Left lobe of liver (tissue), 2 donors: ENCODE measurements around the gene BIN2. TPM values are rescaled to one million over a fixed set of nuclear protein-coding genes. Genes with fewer than 3 reads are reported as not detected.

Experiments used
- ATAC-seq: fragments of 200-7000 bp; cut with Tn5 transposase; one replicate; pipeline ENCODE4 v1.9.1; 2020; ENCODE audit warnings: mild to moderate bottlenecking, moderate library complexity
- DNase-seq: peaks from one replicate; pipeline ENCODE4 v3.0.0-alpha.2; 2020; ENCODE audit warnings: low spot score
- total RNA-seq: library from RNA; stranded (reverse); gene quantifications from one replicate; pipeline ENCODE4 v1.2.1, GENCODE V29; 2021
- donor health status: DM: no; HTN: no; CAD: no; lungs with moderate emphysema.
- donor health status: DM: no; HTN: yes; CAD: no.

BIN2 gene
- 2.7 TPM for total RNA-seq

DNA sequence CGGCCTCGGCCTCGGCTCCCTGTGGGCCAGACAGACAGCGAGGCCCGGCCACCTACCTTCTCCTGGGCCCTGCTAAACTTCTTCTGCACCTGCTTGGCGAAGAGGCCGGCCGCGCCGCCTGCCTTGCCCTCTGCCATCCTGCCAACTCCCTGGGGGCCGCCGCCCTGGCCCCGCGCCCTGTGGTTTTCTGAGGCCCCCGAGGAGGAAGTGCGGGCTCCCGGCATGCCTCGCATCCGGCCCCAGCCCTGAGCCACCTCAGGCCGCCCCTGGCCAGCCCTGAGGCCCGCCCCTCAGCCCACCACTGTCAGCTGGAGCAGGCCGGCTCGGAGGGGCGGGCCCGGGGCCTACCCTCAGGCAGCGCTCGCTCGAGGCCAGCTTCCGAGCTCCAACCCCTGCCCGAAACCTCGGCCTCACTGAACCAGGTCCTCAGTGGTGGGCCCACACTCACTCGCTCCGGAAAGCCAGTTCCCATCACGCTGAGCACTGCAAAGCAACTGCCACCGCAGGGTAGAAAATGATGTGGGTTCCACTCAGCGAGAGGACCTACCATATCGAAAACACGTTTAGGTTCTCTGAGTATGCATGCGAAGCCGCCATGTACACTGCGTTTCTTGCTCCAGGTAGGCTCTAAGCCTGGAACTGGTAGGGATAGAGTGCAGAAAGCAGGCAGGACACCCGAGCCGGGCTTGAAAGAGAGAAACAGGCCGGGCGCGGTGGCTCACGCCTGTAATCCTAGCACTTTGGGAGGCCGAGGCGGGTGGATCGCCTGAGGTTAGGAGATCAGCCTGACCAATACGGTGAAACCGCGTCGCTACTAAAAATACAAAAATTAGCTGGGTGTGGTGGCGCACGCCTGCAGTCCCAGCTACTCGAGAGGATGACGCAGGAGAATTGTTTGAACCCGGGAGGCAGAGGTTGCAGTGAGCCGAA is at the start of gene BIN2:
TSS of gene BIN2 (minus strand) at position 209 of the 930 bp plus-strand sequence. CDS start at position 137, 72 bp downstream.
- ATAC-seq (peak; percentile 63), DNase-seq (peak; percentile 57)

GRCh38 chr12:51373187-51373586 is 49.2 kb upstream of the BIN2 start:
- ATAC-seq (no peak), DNase-seq (no peak)

- peak; percentile 58 for ATAC-seq
- no peak for DNase-seq
These were observed 48.0 kb upstream of the BIN2 start for GRCh38 chr12:51372021-51372420.

DNA sequence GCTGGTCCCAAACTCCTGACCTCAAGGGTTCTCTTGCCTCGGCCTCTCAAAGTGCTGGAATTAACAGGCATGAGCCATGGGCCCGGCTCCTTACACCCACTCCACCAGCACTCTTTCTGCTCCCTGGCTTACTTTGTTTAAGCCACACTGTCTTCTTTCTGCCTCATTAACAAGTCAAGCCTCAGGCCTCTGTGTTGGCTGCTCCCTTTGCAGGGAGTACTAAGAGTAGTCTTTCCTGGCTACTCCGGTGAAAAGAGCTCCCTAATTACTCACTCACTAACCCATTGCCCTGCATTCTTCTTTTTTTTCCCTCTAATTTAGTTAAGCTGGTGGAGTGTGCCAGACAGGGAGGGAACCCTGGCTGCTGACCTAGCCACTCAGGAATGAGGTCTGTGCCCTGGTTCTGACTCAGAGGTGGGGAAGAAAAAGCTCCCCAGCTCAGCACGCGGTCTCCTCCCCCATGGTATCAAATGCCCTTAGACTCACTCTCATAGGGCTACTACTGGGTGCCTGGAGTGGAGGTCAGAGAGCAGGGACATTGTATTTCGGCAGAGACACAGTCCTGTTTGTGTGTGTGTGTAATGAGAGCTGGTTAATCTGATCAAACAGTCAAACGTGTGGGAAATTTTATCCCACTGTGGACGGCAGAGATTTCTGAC is 47.5 kb upstream of the BIN2 start:
- DNase-seq (peak; percentile 93), ATAC-seq (peak; percentile 96)

- ATAC-seq (no peak), DNase-seq (no peak)
These were observed 46.7 kb upstream of the BIN2 start for GRCh38 chr12:51370667-51371066.

- no peak for DNase-seq
- no peak for ATAC-seq
These were observed 45.6 kb upstream of the BIN2 start for GRCh38 chr12:51369581-51369980.

DNA sequence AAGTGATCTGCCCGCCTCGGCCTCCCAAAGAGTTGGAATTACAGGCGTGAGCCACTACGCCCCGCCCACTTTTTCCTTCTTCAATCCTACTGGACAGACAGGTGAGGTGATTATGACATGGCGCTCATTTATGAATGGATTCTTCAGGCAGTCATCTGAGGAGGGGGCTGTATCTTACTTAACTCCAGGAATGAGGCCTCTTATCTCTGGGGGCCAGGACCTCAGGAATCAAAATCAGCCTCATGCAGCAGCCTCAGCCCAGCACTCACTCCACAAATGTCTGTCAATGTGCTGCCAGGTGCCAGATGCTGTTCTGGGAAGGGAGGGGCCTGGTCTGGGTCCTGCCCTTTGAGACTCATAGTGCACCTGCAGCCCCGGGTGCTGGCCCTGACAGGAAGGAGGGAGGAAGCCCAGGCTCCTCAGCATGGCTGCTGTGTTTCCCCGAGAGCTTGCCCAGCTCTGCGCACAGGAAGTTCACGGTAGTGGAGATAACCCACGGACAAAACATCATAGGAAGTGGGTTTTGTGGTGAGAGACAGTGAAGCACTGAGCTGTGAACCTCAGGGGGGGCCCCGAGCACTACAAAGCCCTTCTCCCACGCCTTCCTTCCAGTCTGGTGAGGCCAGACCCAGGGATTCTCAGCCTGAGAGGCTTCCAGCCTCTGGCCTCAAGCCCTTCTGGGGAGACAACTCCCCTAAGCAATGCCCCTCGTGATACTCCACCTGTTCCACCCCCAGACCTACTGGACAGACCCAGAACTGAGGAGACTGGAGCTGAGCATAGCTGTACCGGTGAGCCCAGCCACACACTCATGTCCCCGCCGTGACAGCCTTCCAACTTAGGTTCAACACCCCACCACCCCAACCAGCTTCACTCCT is 44.9 kb upstream of the BIN2 start:
- ATAC-seq (no peak), DNase-seq (peak; percentile 51)

DNA sequence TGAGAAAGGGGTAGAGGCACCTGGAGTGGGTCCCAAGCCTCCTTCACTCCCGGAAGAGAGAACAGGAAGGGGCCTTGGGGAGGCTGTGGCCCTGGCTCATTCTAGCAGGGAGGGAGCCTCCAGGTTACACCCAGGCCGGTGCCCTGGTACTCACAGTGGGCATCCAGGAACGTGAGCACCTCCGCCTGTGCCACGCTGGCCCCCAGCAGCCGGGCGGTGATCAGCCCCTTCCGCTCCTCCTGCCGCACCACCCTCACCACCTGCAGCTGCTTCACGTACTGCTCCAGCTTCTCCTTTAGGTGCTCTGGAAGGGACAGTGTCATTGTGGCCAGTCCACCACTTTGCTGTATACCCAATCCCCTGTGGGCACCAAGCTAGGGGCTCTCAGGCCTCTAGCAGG is 41.3 kb upstream of the BIN2 start:
- DNase-seq (no peak), ATAC-seq (no peak)

DNA sequence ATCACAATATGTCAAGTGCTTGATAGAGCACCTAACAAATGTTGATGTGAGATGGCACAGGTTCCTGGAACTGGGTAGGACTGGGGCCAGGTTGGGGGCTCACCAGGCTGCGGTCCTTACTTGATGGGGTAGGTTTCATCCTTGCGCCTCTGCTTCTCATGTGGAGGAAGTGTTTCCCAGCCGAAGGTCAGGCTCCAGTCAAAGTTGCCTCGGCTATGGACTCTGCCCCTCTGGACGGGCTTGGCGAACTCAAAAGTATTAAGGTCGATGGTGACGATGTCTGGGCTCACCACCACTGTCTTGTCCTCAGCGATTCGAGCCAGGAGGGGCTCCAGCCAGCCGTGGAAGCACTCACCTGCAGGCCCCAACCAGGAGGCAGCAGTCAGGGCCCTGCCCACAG is 40.0 kb upstream of the BIN2 start:
- DNase-seq (no peak), ATAC-seq (peak; percentile 14)

GRCh38 chr12:51362747-51363342 is 38.9 kb upstream of the BIN2 start:
- no peak for DNase-seq

GRCh38 chr12:51362307-51362706 is 38.3 kb upstream of the BIN2 start:
- no peak for DNase-seq
- ATAC-seq = no peak

More at GRCh38 chr12:51362747-51363342, 38.9 kb upstream of the BIN2 start:
- no peak for ATAC-seq

DNA sequence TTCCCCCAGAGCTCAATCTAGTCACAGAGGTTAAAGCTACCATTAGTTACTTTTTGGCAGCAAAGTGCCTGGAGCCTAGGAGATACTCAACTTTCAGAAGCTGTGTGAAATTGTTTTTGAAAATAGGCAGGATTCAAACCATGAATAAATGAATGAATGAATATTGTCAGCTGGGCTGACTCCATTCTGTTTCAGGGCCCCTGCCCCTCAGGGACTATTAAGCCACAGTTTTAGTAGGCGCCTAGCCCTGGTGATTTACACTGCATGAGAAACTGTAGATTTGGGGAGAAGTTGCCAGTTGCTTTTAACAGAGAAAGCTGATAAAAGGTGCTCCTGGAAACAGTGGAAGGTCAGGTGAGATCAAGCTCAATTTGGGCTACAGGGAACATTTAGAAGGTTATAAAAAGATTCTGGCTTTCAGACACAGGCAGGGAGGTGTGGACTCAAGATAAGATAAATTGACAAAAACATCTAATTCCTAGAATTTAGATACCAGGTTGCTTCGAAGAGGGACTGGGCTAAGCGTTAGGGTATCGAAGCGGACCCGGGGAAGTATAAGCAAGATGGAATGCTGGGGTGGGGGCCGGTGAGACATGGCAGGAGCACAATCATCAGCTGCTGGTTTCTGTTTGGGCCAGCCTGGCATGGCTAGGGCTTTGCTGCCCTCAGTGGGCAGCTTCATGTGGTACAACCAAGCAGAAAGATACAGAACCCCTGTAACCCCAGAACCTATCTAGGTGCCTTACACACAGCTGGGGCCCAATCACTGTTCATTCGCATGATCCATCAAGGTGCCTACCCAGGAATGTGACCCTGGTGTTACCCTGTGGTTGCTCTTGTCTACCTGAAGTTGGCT is 37.4 kb upstream of the BIN2 start:
- ATAC-seq (peak; percentile 22), DNase-seq (no peak)

- DNase-seq (no peak), ATAC-seq (no peak)
These were observed 36.3 kb upstream of the BIN2 start for GRCh38 chr12:51360315-51360714.

GRCh38 chr12:51359851-51360250 is 35.9 kb upstream of the BIN2 start:
- no peak for DNase-seq
- ATAC-seq = no peak

GRCh38 chr12:51358496-51358895 is 34.5 kb upstream of the BIN2 start:
- DNase-seq (no peak), ATAC-seq (no peak)

DNA sequence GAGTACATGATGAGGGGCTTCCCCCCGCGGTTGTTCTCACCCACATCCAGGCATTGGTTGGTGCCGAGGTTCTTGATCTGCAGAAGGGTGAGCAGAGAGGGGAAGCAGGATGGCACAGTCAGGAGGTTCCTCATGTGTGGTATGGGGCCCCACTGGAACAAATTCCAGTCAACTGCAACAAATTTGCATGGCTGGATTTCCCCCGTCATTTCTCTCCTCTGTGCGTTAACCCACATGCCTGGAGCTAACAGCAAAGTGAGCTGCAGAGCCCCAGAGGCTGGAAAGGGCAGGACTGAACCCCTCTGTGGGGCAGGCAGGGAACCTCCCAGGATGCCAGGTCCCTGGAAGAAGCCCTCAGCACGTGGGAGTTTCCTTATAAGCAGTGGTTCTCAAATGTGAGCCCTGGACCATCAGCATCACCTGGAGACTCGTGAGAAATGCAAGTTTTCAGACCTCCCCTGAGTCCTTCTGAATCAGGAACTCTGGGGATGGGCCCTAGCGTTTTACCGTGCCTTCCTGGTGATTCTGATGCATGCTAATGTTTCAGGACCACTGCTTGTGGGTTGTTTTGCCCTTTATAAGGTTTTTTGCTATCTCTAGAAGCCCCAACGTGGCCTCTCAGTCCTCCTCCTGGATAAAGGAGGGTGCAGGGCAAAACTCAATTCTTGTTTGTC is 33.5 kb upstream of the BIN2 start:
- DNase-seq = no peak
- no peak for ATAC-seq

DNA sequence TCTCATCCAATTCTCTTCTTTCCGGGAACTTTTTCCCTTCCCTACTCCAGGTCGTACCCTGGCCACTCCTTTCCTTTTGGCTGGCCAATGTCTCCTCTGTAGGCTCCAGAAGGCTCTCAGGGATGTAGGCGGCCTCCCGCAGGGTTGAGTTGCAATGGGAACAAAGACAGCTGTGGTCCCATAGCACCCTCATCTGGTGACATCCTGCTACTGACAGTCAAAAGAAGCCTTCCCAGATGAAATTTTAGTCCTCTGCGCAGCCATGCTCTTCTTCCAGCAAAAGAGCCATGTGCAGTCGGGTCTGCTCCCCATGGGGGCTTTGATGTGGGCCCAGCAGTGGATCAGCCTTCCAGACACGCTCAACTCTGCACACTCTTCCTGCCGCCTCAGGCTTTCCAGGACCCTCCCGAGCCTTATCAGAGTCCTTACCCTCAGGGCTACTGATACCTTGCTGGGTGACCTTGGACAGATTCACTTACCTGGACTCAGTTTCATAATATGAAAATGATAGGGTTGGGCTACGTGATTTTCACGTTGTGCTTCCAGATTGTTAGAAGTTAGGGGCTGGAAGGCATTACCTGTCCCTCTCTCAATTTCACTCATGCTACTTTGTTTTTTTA is 28.0 kb upstream of the BIN2 start:
- DNase-seq (no peak), ATAC-seq (peak; percentile 89)

DNA sequence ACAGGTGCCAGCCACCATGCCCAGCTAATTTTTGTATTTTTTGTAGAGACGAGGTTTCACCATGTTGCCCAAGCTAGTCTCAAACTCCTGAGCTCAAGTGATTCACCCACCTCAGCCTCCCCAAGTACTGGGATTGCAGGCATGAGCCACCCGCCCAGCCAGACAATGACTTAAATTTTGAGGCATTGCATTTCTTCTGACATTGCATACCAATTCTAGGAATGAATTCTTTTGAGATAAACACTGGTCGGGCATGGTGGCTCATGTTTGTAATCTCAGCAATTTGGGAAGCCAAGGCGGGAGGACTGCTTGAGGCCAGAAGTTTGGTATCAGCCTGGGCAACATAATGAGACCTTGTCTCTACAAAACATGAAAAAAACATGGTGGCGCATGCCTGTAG is 25.1 kb upstream of the BIN2 start:
- ATAC-seq (no peak), DNase-seq (no peak)

GRCh38 chr12:51348116-51348515 is 24.1 kb upstream of the BIN2 start:
- DNase-seq = no peak
- ATAC-seq = no peak
